WTC11 (cell line): ENCODE results near the gene OSBPL5. TPM values are rescaled to one million over a fixed set of nuclear protein-coding genes. Genes with fewer than 3 reads are reported as not detected.
A peak's percentile ranks its signal among the peaks of the same experiment; 100 is the strongest.

Experiments
- ATAC-seq: fragments of 200-7000 bp; cut with Tn5 transposase; 2 replicates; pipeline ENCODE4 v1.10.0; 2021; ENCODE audit warnings: mild to moderate bottlenecking, moderate library complexity
- CTCF ChIA-PET: fragments of 300-600 bp; sonication (Branson Sonifier 250); formaldehyde crosslinking; loops from one replicate; lab custom pipeline; 2021; ENCODE audit warnings: antibody characterized with exemption; lab: Charles Lee
- POLR2A ChIA-PET: fragments of 350-600 bp; sonication (Branson Sonifier 250); formaldehyde crosslinking; loops from one replicate; lab custom pipeline; 2021; ENCODE audit warnings: antibody characterized with exemption; lab: Charles Lee
- DNase-seq: peaks from one replicate; pipeline ENCODE4 v3.0.0; 2021; ENCODE audit warnings: low spot score
- H3K27ac Mint-ChIP-seq: 2 replicates; pipeline ENCODE4 v1.8.0; 2021; ENCODE audit warnings: mixed read lengths
- H3K27me3 Mint-ChIP-seq: 2 replicates; pipeline ENCODE4 v1.8.0; 2021; ENCODE audit warnings: low read depth, mild to moderate bottlenecking, moderate library complexity, mixed read lengths
- H3K36me3 Mint-ChIP-seq: 2 replicates; pipeline ENCODE4 v1.8.0; 2021; ENCODE audit warnings: mixed read lengths
- H3K4me1 Mint-ChIP-seq: 2 replicates; pipeline ENCODE4 v1.8.0; 2022; ENCODE audit warnings: mixed read lengths
- H3K4me3 Mint-ChIP-seq: 2 replicates; pipeline ENCODE4 v1.8.0; 2021; ENCODE audit warnings: mild to moderate bottlenecking, moderate library complexity, mixed read lengths
- H3K9me3 Mint-ChIP-seq: 2 replicates; pipeline ENCODE4 v1.8.0; 2021; ENCODE audit warnings: mixed read lengths
- ATF2 ChIP-seq: sonication (generic); formaldehyde crosslinking; IDR thresholded peaks from 2 replicates; pipeline ENCODE4 v1.8.1; 2022; ENCODE audit warnings: low read depth, missing genetic modification reagents, borderline replicate concordance
- ATF6 ChIP-seq: sonication (generic); formaldehyde crosslinking; IDR thresholded peaks from 2 replicates; pipeline ENCODE4 v1.8.1; 2023; ENCODE audit warnings: mild to moderate bottlenecking, missing genetic modification reagents
- FOXP1 ChIP-seq: sonication (generic); formaldehyde crosslinking; IDR thresholded peaks from 2 replicates; pipeline ENCODE4 v1.8.0; 2022; ENCODE audit warnings: missing genetic modification reagents, mild to moderate bottlenecking, moderate library complexity, borderline replicate concordance
- FOXP4 ChIP-seq: sonication (generic); formaldehyde crosslinking; IDR thresholded peaks from 2 replicates; pipeline ENCODE4 v1.8.0; 2022; ENCODE audit warnings: mild to moderate bottlenecking, missing genetic modification reagents
- IRF2 ChIP-seq: sonication (generic); formaldehyde crosslinking; IDR thresholded peaks from 2 replicates; pipeline ENCODE4 v1.8.0; 2022; ENCODE audit warnings: low read depth, missing genetic modification reagents, borderline replicate concordance
- JUN ChIP-seq: sonication (generic); formaldehyde crosslinking; IDR thresholded peaks from 2 replicates; pipeline ENCODE4 v1.8.0; 2023; ENCODE audit warnings: mild to moderate bottlenecking, missing genetic modification reagents
- NFE2L1 ChIP-seq: sonication (generic); formaldehyde crosslinking; IDR thresholded peaks from 2 replicates; pipeline ENCODE4 v1.8.1; 2023; ENCODE audit warnings: missing genetic modification reagents
- NR1H2 ChIP-seq: sonication (generic); formaldehyde crosslinking; IDR thresholded peaks from 2 replicates; pipeline ENCODE4 v1.9.0; 2021; ENCODE audit warnings: mild to moderate bottlenecking, moderate library complexity, missing genetic modification reagents
- NR2C2 ChIP-seq: sonication (generic); formaldehyde crosslinking; IDR thresholded peaks from 2 replicates; pipeline ENCODE4 v1.8.0; 2022; ENCODE audit warnings: mild to moderate bottlenecking, missing genetic modification reagents
- PRDM15 ChIP-seq: sonication (generic); formaldehyde crosslinking; IDR thresholded peaks from 2 replicates; pipeline ENCODE4 v1.8.0; 2022; ENCODE audit warnings: missing genetic modification reagents
- RORB ChIP-seq: fragments of 250-450 bp; sonication (Bioruptor Pico); IDR thresholded peaks from 2 replicates; pipeline ENCODE4 v1.9.0; 2021; ENCODE audit warnings: mild to moderate bottlenecking
- STAT6 ChIP-seq: sonication (generic); formaldehyde crosslinking; conservative IDR thresholded peaks from 2 replicates; pipeline ENCODE4 v1.8.1; 2023; ENCODE audit warnings: mild to moderate bottlenecking, low read depth, missing genetic modification reagents, moderate library complexity
- ZNF121 ChIP-seq: sonication (generic); formaldehyde crosslinking; IDR thresholded peaks from 2 replicates; pipeline ENCODE4 v1.8.0; 2023; ENCODE audit warnings: missing genetic modification reagents
- ZNF219 ChIP-seq: sonication (generic); formaldehyde crosslinking; IDR thresholded peaks from 2 replicates; pipeline ENCODE4 v1.8.0; 2023; ENCODE audit warnings: missing genetic modification reagents, mild to moderate bottlenecking, borderline replicate concordance
- ZNF317 ChIP-seq: sonication (generic); formaldehyde crosslinking; IDR thresholded peaks from 2 replicates; pipeline ENCODE4 v1.8.1; 2023; ENCODE audit warnings: low read depth, mild to moderate bottlenecking, moderate library complexity, missing genetic modification reagents, borderline replicate concordance
- ZNF532 ChIP-seq: fragments of 250-450 bp; sonication (Bioruptor Pico); IDR thresholded peaks from 2 replicates; pipeline ENCODE4 v1.9.0; 2021; ENCODE audit warnings: mild to moderate bottlenecking, borderline replicate concordance
- total RNA-seq: library from RNA; stranded (reverse); gene quantifications from 3 replicates; pipeline ENCODE4 v1.2.3, GENCODE V29; 2021

The OSBPL5 gene
- total RNA-seq, 1 experiment from 2014 or later, result 17.7 TPM

GRCh38 chr11:3051196-3052108 is 113.7 kb downstream of the OSBPL5 start (continued):
- TF ChIP-seq ZNF532 (no peak), RORB (CRISPR knock-in tag) (no peak), PRDM15 (no peak), FOXP4 (CRISPR knock-in tag) (no peak), ATF2 (CRISPR knock-in tag) (no peak), NFE2L1 (CRISPR knock-in tag) (peak; percentile 43; the same call in 1 of the 2 replicates), IRF2 (CRISPR knock-in tag) (no peak)

- peak overlapping the region; percentile 78 for H3K27ac Mint-ChIP-seq
- ATAC-seq, result no peak
- ChIA-PET POLR2A (interaction anchor here (1.0 kb wide), 1 partner anchor 8 kb away, joined by 3 read pairs; no protein-coding TSS in a partner anchor), CTCF (interaction anchor here (1.0 to 2.7 kb wide), 4 partner anchors 14 to 45 kb away, joined by 3 to 23 read pairs (median 4); no protein-coding TSS in a partner anchor)
- H3K27me3 Mint-ChIP-seq, result no peaks in the 10 kb centered on the region; the same call in 1 of the 2 replicates
- H3K9me3 Mint-ChIP-seq, result no peaks in the 10 kb centered on the region
- no peak overlapping the region for H3K4me3 Mint-ChIP-seq
- DNase-seq, result no peak
- peaks cover 14% of the 10 kb centered on the region; the same call in 1 of the 2 replicates for H3K36me3 Mint-ChIP-seq
- H3K4me1 Mint-ChIP-seq, result peaks cover 31% of the 10 kb centered on the region
- TF ChIP-seq NR1H2 (CRISPR knock-in tag) (no peak), ZNF121 (CRISPR knock-in tag) (no peak), STAT6 (CRISPR knock-in tag) (no peak), NR2C2 (no peak), JUN (no peak), ZNF219 (no peak), ZNF317 (CRISPR knock-in tag) (no peak), ATF6 (CRISPR knock-in tag) (no peak), FOXP1 (no peak)
Observed at GRCh38 chr11:3050386-3051195, 114.5 kb downstream of the OSBPL5 start.
